ENCODE data around the gene TCF12.

DNA sequence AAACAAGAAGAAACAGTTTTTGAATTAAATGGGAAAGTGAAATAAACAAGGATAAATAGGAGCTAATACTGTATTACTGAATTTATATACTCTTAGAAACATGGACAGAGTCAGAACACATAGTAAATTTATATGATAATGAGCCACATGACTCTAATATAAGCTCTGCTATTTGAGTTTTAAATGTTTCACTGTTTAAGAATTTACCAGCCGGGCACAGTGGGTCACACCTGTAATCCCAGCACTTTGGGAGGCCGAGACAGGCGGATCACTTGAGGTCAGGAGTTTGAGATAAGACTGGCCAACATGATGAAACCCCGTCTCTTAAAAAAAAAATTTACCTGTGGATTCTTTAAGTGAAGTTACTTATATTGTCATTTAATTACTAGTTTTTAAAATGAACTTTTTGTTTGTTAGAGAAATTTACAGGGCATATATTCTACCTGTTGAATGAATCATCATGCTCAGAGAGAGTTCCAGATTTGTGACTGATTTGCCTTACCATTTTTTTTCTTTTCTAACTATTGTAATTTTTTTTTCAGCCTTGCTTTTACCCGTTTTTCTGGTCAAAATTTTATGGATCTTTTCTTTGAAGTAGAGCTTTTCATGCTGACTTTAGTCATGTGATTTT lies 125.7 kb downstream of the TCF12 start:
- no peak for TF ChIP-seq EZH2phosphoT487 (IDR thresholded peaks at IDR 0.05; ENCODE audit: borderline replicate concordance)
- TF ChIP-seq, protein P1, sequence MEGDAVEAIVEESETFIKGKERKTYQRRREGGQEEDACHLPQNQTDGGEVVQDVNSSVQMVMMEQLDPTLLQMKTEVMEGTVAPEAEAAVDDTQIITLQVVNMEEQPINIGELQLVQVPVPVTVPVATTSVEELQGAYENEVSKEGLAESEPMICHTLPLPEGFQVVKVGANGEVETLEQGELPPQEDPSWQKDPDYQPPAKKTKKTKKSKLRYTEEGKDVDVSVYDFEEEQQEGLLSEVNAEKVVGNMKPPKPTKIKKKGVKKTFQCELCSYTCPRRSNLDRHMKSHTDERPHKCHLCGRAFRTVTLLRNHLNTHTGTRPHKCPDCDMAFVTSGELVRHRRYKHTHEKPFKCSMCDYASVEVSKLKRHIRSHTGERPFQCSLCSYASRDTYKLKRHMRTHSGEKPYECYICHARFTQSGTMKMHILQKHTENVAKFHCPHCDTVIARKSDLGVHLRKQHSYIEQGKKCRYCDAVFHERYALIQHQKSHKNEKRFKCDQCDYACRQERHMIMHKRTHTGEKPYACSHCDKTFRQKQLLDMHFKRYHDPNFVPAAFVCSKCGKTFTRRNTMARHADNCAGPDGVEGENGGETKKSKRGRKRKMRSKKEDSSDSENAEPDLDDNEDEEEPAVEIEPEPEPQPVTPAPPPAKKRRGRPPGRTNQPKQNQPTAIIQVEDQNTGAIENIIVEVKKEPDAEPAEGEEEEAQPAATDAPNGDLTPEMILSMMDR (conservative IDR thresholded peaks at IDR 0.05; ENCODE audit: low read length), result no peak
